Measurements from ENCODE around the gene TANC1.
A peak's percentile ranks its signal among the peaks of the same experiment; 100 is the strongest.

TANC1 gene

DNA sequence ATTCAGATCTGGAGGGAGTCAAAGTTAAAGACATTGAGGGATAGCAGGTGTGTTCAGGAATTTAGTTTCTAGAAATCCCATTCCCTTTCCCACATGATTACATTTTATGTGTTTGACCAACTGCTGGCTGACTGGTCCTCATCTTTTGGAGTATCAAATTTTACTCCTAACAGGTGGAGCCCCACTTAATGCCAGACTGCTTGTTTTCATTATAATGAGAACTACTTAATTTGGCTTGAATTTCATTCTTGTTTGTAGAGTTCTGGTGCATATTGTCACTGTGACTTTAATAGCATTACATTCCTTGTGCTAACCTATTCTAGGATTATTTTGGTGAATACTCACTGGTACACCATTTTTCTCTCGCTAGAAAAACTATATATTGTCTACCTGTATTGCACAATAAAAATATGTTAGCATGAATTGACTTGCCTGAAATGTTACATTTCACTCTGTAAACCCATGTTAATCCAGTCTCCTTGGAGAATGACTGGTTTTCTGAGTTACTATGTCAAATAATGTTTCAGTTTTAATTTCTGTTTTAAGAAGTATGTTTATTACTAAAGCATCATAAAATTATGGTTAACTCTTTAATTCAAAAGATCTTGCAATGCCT, 98.2 kb downstream of the TANC1 start:
- DNase-seq = no peak

GRCh38 chr2:159067971-159068370, 99.5 kb downstream of the TANC1 start:
- no peak for DNase-seq

DNA sequence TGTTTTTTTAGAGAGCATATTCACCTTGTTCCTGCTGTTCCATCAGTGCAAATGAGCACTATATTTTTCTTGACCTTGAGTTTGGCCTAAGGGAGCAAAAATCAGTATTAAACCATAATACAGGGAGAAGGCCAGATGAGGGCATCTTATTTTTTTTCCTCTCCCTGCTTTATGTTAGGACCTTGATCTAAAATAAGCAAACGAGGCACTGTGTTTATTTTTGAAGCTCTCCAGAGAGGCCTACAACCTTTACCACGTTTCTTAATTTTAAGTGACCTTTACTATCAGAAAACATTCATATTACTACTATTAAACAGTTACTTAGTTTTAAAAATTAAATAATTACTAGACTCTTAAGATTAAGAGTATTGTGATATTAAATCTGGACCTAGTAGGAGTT, 100.8 kb downstream of the TANC1 start:
- no peak for DNase-seq

- no peak for DNase-seq
These were observed 101.8 kb downstream of the TANC1 start for GRCh38 chr2:159070235-159070634.

DNA sequence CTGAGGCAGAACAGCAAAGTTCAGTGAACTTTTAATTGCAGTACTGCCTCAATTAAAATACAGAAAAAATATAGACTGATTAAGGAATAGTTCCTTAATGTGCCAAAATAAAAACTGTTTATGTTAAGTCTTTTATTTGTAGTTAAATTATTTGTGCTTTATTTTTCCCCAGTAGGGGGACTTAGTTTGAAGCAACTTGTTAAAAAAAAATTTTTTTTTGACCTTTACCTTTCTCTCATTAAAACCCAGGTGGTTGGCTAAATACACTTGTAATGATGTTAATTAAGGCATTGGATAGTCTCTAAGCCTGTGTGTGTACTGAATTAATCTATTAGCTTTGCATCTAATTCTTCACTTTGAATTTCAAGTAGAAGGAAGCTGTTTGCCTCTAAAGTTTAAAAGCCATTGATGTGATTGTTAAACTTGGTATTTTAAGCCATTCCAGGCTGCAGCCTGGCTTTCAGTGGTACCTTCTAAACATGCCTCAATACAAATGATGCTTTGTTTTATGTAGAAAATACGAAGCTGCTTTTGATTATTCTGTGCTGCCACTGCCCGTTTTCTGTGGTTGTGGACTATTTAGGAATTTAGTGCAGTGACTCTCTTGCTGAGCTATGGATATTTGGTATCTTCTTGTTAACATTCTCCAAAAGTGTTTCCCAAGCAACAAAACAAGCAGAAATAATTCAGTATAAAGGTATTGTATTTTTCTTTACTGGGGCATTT, 102.9 kb downstream of the TANC1 start:
- no peak for DNase-seq

GRCh38 chr2:159072795-159073194, 104.4 kb downstream of the TANC1 start:
- DNase-seq = no peak

DNA sequence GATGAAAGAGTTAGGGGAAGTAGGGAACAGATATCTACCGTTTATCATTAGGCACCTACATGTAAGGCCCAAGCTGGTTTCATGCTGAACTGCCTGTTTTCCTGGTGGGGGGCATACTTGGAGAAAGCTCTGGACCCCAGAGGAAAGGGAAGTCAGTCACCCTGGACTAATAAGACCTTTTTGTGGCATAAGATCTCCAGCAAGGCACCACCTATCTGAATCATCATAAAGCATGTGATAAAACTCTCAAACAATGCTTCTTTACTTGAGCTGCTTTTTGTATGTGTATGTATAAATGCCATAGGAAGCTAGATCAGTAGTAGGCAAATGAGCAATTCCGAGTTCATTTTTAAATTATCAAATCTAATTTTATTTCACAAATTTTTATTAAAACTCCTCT, 104.8 kb downstream of the TANC1 start:
- no peak for DNase-seq

- no peak for DNase-seq
These were observed 106.2 kb downstream of the TANC1 start for GRCh38 chr2:159074605-159075004.

GRCh38 chr2:159075727-159076126, 107.3 kb downstream of the TANC1 start:
- DNase-seq = no peak

GRCh38 chr2:159076241-159076640, 107.8 kb downstream of the TANC1 start:
- no peak for DNase-seq

GRCh38 chr2:159077869-159078268, 109.4 kb downstream of the TANC1 start:
- no peak for DNase-seq

DNA sequence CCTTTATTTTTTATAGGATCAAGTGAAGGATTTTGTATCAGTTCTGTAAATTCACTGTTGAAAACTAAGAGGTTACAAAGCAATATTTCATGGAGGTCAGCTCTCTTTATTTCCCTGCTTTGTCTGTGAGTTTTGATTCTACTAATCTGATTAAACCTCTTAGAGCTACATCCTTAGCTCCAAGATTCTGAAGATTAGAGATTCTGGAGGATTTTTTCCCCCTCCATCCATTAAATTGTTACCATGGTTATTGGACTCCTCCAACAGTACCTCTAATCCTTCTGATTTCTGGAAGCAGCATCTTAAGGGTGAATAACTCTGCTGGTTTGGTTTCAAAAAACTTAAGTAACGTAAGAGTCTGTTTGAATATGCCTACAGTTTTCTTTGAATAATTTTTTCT, 110.0 kb downstream of the TANC1 start:
- DNase-seq = no peak

- no peak for DNase-seq
These were observed 112.2 kb downstream of the TANC1 start for GRCh38 chr2:159080641-159081040.

DNA sequence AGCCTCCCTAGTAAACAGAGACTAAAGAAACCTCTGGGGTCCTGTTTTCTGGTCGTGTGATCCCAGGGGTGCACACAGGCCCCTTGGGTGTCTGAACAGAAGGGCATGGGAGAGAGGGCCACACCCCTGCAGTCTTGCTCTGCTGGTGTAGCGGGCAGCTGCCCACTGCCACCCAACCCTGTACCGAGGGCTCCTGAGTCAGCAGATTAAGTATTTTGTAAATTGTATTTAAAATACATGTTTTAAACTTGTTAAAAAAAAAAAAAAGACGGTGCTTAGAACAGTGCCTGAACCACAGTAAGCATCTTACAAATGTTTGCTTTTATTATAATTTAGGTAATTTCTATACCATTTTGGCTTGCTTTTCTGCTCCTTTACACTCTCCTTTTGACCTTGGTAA, 113.7 kb downstream of the TANC1 start:
- no peak for DNase-seq

GRCh38 chr2:159084384-159085370, 116.2 kb downstream of the TANC1 start:
- DNase-seq = no peak

DNA sequence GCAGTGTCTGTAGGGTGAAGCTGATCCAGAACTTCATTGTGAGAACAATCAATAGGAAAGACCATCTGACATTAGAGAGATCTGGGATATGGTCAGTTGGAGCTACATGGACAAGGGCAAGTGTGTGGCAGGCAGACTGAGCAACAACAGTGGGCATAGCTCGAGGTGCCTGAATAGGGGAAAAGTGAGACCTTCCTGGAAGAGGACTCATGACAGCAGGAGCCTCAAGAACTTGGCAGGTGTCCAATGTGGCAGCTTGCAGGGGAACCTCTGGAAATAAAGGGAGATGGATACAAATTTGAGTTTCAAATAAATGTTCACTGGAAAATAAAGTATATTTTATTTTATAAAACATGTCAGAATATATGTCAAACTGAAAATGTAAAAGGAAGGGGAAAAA, 117.9 kb downstream of the TANC1 start:
- DNase-seq = no peak

DNA sequence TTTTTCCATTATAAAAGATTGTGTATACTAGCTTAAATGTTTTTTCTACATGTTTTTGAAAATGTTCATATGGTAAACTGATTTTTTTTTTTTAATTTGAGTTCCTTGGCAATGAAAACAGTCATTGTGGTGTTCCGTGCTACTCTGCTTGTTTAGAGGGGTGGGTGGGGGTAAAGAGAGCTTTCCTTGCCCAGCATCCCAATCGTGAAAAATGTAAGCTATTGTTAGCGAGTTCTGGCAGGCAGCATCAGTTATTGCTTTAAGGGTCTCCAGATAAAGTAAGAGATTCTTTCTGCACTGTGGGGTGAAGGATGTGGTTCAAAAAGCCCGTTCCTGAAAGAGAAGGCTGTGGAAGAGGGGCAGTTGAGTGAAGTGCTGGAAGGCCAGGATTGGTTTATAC, 118.4 kb downstream of the TANC1 start:
- DNase-seq = no peak

GRCh38 chr2:159088906-159089305, 120.5 kb downstream of the TANC1 start:
- no peak for DNase-seq

DNA sequence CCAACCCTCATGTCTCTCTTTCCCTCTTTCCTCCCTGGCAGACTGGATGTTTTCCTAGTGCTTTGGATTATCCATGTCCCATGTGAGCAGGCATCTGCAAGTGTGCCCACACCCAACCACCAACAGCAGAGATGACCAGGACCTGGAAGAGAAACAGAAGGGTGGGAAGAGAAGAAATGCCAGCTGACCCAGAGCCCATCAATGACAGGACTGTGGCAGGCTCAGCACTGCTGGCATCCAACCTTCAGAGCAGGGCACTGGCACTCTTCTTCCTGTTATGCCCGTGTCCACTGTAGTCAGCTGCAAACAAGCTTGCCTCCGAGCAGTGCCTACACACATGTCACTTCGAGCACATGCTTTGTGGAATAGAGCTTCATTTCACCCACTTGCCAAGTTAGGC, 121.1 kb downstream of the TANC1 start:
- no peak for DNase-seq

GRCh38 chr2:159090514-159091201, 122.2 kb downstream of the TANC1 start:
- no peak for DNase-seq

DNA sequence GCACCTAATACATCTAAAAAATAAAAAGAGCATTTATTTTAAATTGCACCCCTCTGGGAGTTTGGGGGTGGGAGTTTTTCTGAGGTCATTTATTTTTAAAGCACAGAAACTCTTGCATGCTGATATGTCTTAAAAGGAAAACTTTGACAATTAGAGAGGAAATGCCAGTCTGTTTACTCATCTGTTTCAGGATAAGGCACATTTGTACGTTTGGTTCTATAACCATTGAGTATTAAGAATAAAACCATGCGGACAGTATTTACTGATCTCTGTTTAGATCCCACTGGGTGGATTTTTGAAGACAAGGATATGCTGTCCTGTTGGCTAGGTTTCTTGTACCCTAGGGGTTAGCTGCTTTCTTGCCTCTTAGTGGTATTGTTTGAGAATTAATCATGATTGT, 122.9 kb downstream of the TANC1 start:
- DNase-seq = no peak

- peak; percentile 22 for DNase-seq
These were observed 123.5 kb downstream of the TANC1 start for GRCh38 chr2:159091976-159092375.

- no peak for DNase-seq
These were observed 125.1 kb downstream of the TANC1 start for GRCh38 chr2:159093497-159093896.
